Activated CD4-positive, alpha-beta T cell treated with anti-CD3 and anti-CD28 coated beads for 48 hours (primary cell): Measurements from ENCODE around the gene CST3.
"Not testable (repeated sequence)": the region's sequence is repeated elsewhere in the genome, so short reads cannot be mapped to it uniquely, and the experiment has no call there.

ENCODE experiments used
- DNase-seq: peaks from one replicate; pipeline ENCODE4 v3.0.0-alpha.2; 2020

CST3 gene

GRCh38 chr20:23625236-23625964 is 12.4 kb downstream of the CST3 start:
- DNase-seq = no peak

GRCh38 chr20:23624324-23624691 is 13.4 kb downstream of the CST3 start:
- DNase-seq = no peak

GRCh38 chr20:23623666-23624323 is 14.0 kb downstream of the CST3 start:
- no peak for DNase-seq

GRCh38 chr20:23622839-23623343 is 14.9 kb downstream of the CST3 start:
- no peak for DNase-seq

- not testable (repeated sequence) for DNase-seq
Observed at GRCh38 chr20:23622401-23622800, 15.4 kb downstream of the CST3 start.

GRCh38 chr20:23620670-23621386 is 16.9 kb downstream of the CST3 start:
- not testable (repeated sequence) for DNase-seq

GRCh38 chr20:23614163-23614562 is 23.6 kb downstream of the CST3 start:
- DNase-seq = no peak

- DNase-seq = no peak
Observed at GRCh38 chr20:23613676-23614075, 24.1 kb downstream of the CST3 start.

- no peak for DNase-seq
Observed at GRCh38 chr20:23612396-23612795, 25.4 kb downstream of the CST3 start.

GRCh38 chr20:23609486-23610109 is 28.2 kb downstream of the CST3 start:
- DNase-seq = no peak

GRCh38 chr20:23608251-23608846 is 29.4 kb downstream of the CST3 start:
- DNase-seq = no peak

- DNase-seq = no peak
Observed at GRCh38 chr20:23607497-23608245, 30.1 kb downstream of the CST3 start.

GRCh38 chr20:23606652-23607049 is 31.1 kb downstream of the CST3 start:
- peak; percentile 81 for DNase-seq

GRCh38 chr20:23605867-23606651 is 31.7 kb downstream of the CST3 start, which contains the start of gene CST9:
CST9 (minus strand) TSS chr20:23605917; CDS start chr20:23605864, 53 bp downstream.
- no peak for DNase-seq

- DNase-seq = no peak
Observed at GRCh38 chr20:23604306-23604705, 33.4 kb downstream of the CST3 start.

- DNase-seq = no peak
Observed at GRCh38 chr20:23603321-23603720, 34.4 kb downstream of the CST3 start.

GRCh38 chr20:23602699-23603098 is 35.1 kb downstream of the CST3 start:
- no peak for DNase-seq

- no peak for DNase-seq
Observed at GRCh38 chr20:23602241-23602640, 35.5 kb downstream of the CST3 start.

- DNase-seq = no peak
Observed at GRCh38 chr20:23601715-23602114, 36.0 kb downstream of the CST3 start.

- no peak for DNase-seq
Observed at GRCh38 chr20:23598481-23598880, 39.3 kb downstream of the CST3 start.

- DNase-seq = no peak
Observed at GRCh38 chr20:23596579-23597250, 41.0 kb downstream of the CST3 start.
